Hematopoietic multipotent progenitor cell treated with erythropoietin and hydrocortisone succinate and interleukin-3 and kit ligand, for 4 days (in vitro differentiated cells): ENCODE measurements around the gene MIS12.

Experiments
- DNase-seq: peaks from one replicate; pipeline ENCODE4 v3.0.0-alpha.2; 2015

The MIS12 gene

GRCh38 chr17:5536866-5537650 is 50.7 kb downstream of the MIS12 start:
- no peak for DNase-seq

GRCh38 chr17:5539286-5539685 is 52.9 kb downstream of the MIS12 start:
- DNase-seq, result no peak

DNA sequence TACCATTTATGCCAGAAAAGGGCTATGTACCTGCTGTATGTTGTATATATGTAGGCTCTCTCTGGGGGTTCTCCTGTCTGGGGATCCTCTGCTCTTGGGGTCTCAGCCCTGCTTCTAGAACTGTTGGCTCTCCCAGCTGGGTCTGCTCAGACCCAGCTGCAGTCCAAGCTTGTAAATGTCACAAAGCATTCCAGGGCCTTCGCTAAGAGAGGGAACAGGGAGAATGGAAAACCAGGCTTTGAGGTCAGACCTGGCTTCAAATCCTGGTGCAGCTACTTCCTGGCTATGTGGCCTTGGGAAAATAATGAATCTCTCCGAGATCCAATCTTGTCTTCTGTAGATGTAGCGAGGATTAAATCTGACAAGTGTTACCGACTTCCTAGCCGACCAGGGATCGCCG is 54.0 kb downstream of the MIS12 start:
- no peak for DNase-seq
